Renal cortical epithelial cell (primary cell): ENCODE results near the gene IL3. TPM values are rescaled to one million over a fixed set of nuclear protein-coding genes. Genes with fewer than 3 reads are reported as not detected.
"Not testable (repeated sequence)": the region's sequence is repeated elsewhere in the genome, so short reads cannot be mapped to it uniquely, and the experiment has no call there.

Experiments
- DNase-seq: peaks from one replicate; pipeline ENCODE4 v3.0.0-alpha.2; 2011; ENCODE audit warnings: low read depth
- total RNA-seq: library from RNA; depleted of rRNA; stranded (reverse); fragments of >200 nt; gene quantifications from 2 replicates; pipeline ENCODE4 v1.2.3, GENCODE V29; 2014

IL3 gene
- total RNA-seq, 1 donor from 2014 or later = not detected

DNA sequence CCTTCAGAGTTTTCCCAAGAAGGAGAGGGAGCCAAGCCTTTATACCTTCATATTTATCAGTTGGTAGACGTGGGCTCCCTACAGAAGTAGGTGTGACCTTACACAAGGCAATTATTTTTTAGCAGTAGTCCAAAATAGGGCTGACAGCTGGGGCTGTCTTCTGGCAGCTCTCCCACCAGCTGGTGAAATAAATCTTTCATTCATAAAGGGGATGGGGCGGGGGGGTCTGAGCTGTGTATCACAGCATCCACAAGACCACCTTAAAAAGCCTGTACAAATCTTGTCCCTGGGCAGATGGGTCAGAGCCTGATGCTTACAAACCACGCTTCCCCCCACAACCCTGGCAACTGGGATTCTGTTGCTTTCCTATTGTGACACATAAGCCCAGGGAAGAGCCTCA, 32.8 kb downstream of the IL3 start:
- DNase-seq = no peak

- DNase-seq = peak; percentile 95
Measured at GRCh38 chr5:132094393-132095076, 34.1 kb downstream of the IL3 start.

GRCh38 chr5:132095077-132095410, 34.6 kb downstream of the IL3 start:
- DNase-seq = no peak

- DNase-seq = no peak
Measured at GRCh38 chr5:132095424-132095972, 35.0 kb downstream of the IL3 start.

DNA sequence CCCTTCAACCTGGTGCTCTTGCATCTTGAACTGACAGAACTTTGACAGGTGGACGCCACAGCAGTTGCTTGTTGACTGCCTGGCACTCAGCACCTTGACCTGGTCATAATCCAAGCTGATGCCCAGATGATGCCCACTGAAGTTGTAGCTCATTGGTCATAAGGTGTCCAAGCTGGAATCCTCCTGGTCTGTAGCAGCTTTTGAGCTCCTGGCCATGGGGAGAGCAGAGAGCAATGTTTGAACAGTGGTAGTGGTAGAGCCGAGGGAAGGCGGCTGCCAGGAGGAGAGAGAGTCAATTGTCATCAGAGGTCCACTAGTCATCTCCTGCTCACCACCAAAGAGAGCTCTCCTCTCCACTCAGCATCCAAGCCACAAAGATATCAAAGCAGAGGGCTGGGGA, 36.4 kb downstream of the IL3 start:
- no peak for DNase-seq

GRCh38 chr5:132098151-132098594, 37.7 kb downstream of the IL3 start:
- DNase-seq = peak; percentile 59

DNA sequence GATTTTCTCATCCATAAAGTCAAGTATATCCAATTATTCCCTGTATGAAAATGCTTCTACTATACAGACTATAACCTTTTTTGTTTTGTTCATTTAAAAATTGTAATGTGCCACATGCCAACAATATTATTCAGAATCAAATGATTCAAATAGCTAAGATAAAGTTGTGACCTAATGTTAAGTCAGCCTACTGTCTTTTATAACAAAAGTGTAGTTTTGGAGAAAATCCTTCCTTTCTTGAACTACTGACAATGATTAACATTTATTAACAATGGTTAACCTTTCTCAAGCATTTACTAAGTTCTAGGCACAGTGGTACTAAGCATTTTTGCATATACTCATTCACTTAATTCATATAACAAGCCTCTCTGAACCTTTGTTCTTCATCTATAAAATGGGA, 38.2 kb downstream of the IL3 start:
- no peak for DNase-seq

DNA sequence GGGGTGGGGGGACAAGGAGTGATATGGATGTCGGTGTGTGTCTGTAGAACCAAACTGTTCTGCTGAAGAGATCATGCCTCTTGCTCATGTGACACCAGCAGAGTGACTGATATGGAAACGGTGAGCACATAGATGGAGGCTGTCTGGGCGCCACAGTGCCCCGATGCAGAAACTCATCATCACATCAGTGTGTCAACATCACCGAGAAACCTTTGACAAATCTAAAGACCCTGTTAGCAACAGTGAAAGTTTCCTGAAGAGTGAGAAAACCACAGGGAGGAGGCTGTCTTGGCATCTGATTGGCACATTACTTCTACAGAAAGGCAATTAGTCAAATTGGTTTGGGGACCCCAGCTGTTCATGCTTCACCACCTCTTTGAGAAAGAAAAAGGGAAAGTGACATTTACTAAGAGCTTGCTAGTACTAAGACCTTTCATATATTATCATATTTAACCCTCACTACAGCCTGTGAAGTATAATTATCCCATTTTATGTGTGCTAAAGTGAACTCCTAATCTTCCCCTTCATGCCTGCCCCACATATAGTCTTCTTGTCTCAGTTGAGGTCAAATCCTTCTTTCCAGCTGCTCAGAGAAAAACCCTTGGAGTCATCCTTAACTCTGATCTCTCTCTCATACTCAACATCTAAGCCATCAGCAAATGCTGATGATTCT, 38.8 kb downstream of the IL3 start:
- DNase-seq = no peak

DNA sequence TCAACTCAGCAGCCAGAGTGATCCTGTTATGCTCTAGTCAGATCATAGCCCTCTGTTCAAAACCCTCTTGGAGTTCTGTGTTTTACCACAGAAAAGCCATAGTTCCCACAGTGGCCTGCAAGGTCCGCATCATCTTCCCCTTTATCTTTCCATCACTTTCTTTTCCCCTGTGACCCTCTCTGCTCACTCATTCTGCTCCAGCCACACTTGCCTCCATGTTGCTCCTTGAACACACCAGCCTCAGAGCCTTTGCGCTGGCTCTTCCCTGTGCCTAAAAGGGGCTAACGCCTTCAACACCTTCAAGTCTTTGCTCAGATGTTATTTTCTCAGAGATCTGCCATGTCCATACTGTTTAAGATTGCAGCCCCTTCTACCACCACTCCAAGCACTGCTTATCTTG, 39.5 kb downstream of the IL3 start:
- no peak for DNase-seq

DNA sequence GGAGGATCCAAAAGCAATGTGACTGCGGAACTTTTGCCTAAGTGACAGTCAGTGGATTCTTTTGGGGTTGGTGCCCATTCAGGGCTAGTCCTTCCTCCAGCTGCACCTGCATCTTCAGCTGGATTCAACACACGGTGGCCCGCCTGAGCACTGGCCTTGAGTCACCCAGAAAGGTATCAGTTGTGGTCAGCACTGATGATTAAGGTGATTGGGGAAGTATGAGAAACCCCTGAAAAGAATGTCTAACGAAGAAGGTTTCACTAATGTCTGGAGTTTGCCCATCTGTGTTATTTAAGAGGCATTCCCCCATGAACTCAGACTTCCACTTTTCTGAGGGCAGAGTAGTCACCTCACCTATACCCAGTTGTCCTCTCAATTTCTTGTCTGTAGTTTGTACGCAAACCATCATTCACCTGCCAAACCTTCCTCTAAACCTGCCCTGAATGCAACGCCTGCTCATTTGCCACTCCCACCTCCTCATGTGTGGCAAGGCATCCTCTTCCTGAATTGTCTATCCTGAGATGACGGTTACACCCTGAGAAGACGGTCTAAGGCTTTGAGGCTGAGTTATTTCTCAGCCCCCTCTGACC, 40.3 kb downstream of the IL3 start:
- no peak for DNase-seq

- no peak for DNase-seq
Measured at GRCh38 chr5:132101385-132101880, 41.0 kb downstream of the IL3 start.

DNA sequence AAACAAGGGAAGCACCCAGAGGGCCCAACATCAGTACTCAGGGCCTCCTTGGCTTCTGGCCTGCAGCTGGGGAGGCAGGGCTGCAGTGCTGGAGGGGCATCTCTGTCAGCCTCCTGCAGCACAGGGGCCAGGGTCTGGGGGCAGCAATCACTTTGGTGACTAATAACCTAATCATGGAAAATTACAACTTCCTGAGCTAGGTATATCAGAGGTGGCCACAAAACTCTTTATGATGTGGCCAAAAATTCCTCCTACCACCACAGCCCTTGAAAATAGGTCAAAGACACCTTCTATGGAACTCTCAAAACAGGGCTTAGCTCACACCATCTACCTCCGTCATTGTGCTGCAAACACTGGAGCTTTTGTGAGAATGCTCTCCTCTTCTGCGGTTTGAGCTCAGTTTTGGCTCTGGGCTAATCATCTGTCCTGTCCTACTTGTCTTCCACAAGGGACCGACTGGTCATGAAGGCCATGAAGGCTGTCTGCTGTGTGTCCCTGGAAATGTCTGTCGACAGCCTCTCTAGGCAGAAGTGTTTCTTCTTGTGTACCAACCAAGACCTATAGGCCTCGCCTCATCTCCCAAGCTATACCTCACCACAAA, 41.7 kb downstream of the IL3 start:
- no peak for DNase-seq

DNA sequence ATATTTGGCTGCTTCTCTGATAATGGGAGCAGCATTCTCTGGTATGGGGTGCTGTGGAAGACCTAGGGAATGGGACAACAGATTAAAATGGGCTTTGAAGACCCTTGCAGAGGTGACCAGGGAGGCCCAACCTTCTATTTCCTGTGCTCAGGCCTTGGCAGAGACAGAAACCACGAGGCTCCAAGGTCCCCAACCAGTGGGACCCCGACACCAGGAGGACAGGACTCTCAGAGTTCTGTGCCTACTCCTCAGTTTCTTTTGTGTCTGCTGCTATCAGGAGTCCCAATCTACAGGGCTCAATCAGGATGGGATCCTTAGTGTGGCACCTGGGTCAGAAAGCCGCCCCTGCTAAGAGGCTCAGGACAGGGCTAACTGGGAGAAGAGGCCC, 42.5 kb downstream of the IL3 start:
- DNase-seq = no peak

DNA sequence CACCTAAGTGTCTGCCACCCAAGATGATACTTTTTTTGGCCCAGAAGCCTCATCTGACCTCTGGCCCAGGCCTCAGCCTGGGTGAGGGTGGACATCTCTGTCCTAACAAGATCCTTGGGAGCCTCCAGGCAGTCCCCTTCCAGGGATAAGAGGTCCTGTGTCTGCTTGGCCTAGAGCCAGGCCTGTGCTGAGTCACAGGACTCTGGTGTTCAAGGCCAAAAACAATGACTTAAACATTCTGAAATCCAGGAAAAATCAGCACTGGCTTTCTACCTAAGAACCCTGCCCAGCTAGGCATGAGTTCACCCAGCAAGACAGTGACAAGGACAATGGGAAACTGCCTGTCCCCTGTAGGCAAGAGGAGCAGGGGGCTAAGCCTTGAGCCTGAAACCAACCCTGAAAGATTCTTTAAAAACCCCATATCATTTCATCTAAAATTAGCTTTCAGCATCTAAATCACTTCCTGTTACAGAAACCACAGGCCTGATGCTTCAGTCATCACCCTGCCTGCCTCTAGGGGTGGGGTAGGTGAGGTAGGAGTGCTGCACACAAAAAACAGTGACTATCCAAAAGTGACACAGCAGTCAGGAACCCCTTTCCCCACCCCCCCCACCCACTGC, 43.0 kb downstream of the IL3 start:
- peak; percentile 95 for DNase-seq

GRCh38 chr5:132103969-132104391, 43.5 kb downstream of the IL3 start:
- no peak for DNase-seq

DNA sequence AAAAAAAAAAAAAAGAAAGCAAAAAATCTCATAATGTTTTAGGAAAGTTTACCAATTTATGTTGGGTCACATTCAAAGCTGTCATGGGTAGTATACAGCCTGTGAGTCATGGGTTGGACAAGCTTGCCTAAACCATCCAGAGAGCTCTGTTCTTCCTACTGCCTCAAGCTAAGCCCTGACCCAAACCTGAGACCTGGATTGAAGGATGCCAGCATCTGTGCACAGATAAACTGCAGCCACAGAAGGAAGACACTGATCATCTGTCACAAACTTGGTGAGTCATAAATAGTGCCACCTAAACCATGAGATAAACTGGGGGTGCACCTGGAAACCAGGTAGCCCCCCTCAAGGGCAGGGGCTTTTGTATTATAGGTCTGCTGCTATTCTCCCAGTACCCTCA, 44.1 kb downstream of the IL3 start:
- DNase-seq = peak; percentile 33

- no peak for DNase-seq
Measured at GRCh38 chr5:132105688-132106087, 45.2 kb downstream of the IL3 start.

DNA sequence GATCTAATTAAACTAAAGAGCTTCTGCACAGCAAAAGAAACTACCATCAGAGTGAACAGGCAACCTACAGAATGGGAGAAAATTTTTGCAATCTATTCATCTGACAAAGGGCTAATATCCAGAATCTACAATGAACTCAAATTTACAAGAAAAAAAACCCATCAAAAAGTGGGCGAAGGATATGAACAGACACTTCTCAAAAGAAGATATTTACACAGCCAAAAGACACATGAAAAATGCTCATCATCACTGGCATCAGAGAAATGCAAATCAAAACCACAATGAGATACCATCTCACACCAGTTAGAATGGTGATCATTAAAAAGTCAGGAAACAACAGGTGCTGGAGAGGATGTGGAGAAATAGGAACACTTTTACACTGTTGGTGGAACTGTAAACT, 48.0 kb downstream of the IL3 start:
- DNase-seq = not testable (repeated sequence)

- not testable (repeated sequence) for DNase-seq
Measured at GRCh38 chr5:132108957-132109356, 48.5 kb downstream of the IL3 start.

DNA sequence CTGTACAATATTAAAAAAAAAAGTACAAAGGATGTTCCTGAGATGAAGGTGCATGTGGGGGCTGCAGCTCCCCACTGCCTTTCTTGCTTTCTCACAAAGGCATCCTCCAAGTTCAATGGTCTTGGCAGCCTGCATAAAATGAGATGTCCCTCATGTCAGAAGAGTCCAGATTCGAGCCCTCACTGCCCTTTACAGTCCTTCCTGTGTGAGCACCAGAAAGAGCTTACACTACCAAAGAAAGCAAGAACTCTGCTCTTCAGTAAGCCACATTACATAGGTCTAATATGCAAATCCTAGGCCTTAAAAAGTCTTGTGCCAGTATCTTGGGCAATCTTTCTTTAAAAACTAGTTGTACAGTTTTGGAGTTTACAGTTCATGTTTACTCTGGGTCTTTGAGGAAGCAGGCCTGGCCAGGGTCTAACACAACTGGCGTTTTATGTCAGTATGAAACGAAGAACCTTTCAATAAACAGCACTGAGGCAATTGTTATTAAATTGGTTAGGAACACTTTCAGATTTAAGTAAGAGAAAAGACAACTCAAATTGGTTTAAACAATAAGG, 49.1 kb downstream of the IL3 start:
- no peak for DNase-seq

DNA sequence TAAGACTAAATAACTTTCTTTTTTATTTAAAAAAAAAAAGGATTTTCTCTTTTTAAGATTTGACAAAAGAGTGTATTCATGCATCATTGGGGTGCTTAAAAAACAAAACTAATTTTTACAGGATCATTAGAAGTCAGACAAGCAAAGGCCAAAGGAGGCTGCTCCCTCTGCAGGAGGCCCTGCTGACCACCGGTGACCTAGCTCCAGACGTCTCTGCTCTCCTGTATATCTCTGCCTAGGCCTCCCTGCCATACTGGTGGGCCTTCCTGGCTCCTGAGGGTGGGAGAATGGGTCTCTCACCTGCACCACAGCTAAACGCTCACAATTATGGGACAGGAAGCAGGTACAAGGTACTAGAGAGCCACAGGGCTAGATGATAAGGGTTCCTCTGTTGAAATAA, 49.7 kb downstream of the IL3 start:
- DNase-seq = no peak

GRCh38 chr5:132110930-132111329, 50.5 kb downstream of the IL3 start:
- no peak for DNase-seq
